ENCODE data around the gene PDE6B.
"Not testable (repeated sequence)": the region's sequence is repeated elsewhere in the genome, so short reads cannot be mapped to it uniquely, and the experiment has no call there.

Gene PDE6B

GRCh38 chr4:669806-670559 is 44.6 kb downstream of the PDE6B start:
- not testable (repeated sequence) for DNase-seq (ENCODE audit: low spot score)

GRCh38 chr4:671769-672168 is 46.4 kb downstream of the PDE6B start:
- DNase-seq (ENCODE audit: low spot score): no peak

- DNase-seq (ENCODE audit: low spot score): peak; percentile 38
Measured at GRCh38 chr4:673349-674091, 48.1 kb downstream of the PDE6B start.

- DNase-seq (ENCODE audit: low spot score): peak; percentile 95
Measured at GRCh38 chr4:674172-675035, 49.0 kb downstream of the PDE6B start, which contains the start of the genes ATP5ME and MYL5. Gene ATP5ME (minus strand): TSS chr4:674276. CDS start chr4:674247, 29 bp downstream. Gene MYL5 (plus strand): TSS chr4:674542. CDS start chr4:678027, 3,485 bp downstream.

GRCh38 chr4:675036-675882 is 49.9 kb downstream of the PDE6B start:
- peak; percentile 48 for DNase-seq (ENCODE audit: low spot score)

GRCh38 chr4:675980-676870 is 50.9 kb downstream of the PDE6B start:
- DNase-seq (ENCODE audit: low spot score): no peak

GRCh38 chr4:676871-677235 is 51.5 kb downstream of the PDE6B start:
- no peak for DNase-seq (ENCODE audit: low spot score)

GRCh38 chr4:677431-678293 is 52.3 kb downstream of the PDE6B start:
- peak; percentile 40 for DNase-seq (ENCODE audit: low spot score)

GRCh38 chr4:678331-679103 is 53.1 kb downstream of the PDE6B start:
- DNase-seq (ENCODE audit: low spot score): no peak

GRCh38 chr4:679104-679481 is 53.7 kb downstream of the PDE6B start:
- no peak for DNase-seq (ENCODE audit: low spot score)

- no peak for DNase-seq (ENCODE audit: low spot score)
Measured at GRCh38 chr4:679629-680028, 54.3 kb downstream of the PDE6B start.

- DNase-seq (ENCODE audit: low spot score): no peak
Measured at GRCh38 chr4:680091-680490, 54.7 kb downstream of the PDE6B start.

- peak; percentile 43 for DNase-seq (ENCODE audit: low spot score)
Measured at GRCh38 chr4:680551-680927, 55.2 kb downstream of the PDE6B start.

GRCh38 chr4:680928-681645 is 55.7 kb downstream of the PDE6B start:
- DNase-seq (ENCODE audit: low spot score): no peak

GRCh38 chr4:681736-682451 is 56.5 kb downstream of the PDE6B start:
- DNase-seq (ENCODE audit: low spot score): no peak

GRCh38 chr4:682490-683172 is 57.3 kb downstream of the PDE6B start:
- DNase-seq (ENCODE audit: low spot score): no peak
